Calu3 (cell line): ENCODE data around the gene OXT. TPM values are rescaled to one million over a fixed set of nuclear protein-coding genes. Genes with fewer than 3 reads are reported as not detected.

Experiments used
- BruUV-seq: library from RNA; stranded (reverse); fragments of 400-500 nt; replicated peaks from 2 replicates; lab custom pipeline; 2021; lab: Mats Ljungman, UMichigan
- CTCF ChIA-PET: fragments of 300-600 bp; sonication (Branson Sonifier 250); formaldehyde crosslinking; loops from one replicate; lab custom pipeline; 2022; ENCODE audit warnings: antibody characterized with exemption; lab: Charles Lee
- DNase-seq: peaks from one replicate; pipeline ENCODE4 v3.0.0; 2022
- H3K27ac Mint-ChIP-seq: one replicate; pipeline ENCODE4 v1.8.0; 2022; ENCODE audit warnings: mixed read lengths; ENCODE audit not compliant: unreplicated experiment
- H3K27me3 Mint-ChIP-seq: one replicate; pipeline ENCODE4 v1.8.0; 2022; ENCODE audit warnings: mixed read lengths; ENCODE audit not compliant: unreplicated experiment
- H3K36me3 Mint-ChIP-seq: one replicate; pipeline ENCODE4 v1.8.0; 2022; ENCODE audit warnings: mild to moderate bottlenecking, moderate library complexity, mixed read lengths; ENCODE audit not compliant: insufficient read depth, unreplicated experiment
- H3K4me1 Mint-ChIP-seq: one replicate; pipeline ENCODE4 v1.8.0; 2022; ENCODE audit warnings: mild to moderate bottlenecking, low read depth, mixed read lengths; ENCODE audit not compliant: unreplicated experiment
- H3K4me3 Mint-ChIP-seq: one replicate; pipeline ENCODE4 v1.8.0; 2022; ENCODE audit warnings: mild to moderate bottlenecking, low read depth, moderate library complexity, mixed read lengths; ENCODE audit not compliant: unreplicated experiment
- H3K9me3 Mint-ChIP-seq: one replicate; pipeline ENCODE4 v1.8.0; 2022; ENCODE audit warnings: low read depth, mixed read lengths; ENCODE audit not compliant: unreplicated experiment
- intact Hi-C: fragments of 100-400 bp; cut with micrococcal nuclease; formaldehyde crosslinking; loops from one replicate; pipeline ENCODE4 v1.10.0; 2022; ENCODE audit not compliant: unreplicated experiment
- total RNA-seq: library from RNA; stranded (reverse); gene quantifications from 2 replicates; pipeline ENCODE4 v1.2.3, GENCODE V29; 2022
- TF ChIP-seq, protein P1 (sequence below): fragments of 200-600 bp; IDR thresholded peaks from one replicate; pipeline ENCODE4 v1.8.0; 2022; ENCODE audit warnings: antibody characterized with exemption; ENCODE audit not compliant: unreplicated experiment

OXT gene
- total RNA-seq, 1 experiment from 2014 or later, result not detected

DNA sequence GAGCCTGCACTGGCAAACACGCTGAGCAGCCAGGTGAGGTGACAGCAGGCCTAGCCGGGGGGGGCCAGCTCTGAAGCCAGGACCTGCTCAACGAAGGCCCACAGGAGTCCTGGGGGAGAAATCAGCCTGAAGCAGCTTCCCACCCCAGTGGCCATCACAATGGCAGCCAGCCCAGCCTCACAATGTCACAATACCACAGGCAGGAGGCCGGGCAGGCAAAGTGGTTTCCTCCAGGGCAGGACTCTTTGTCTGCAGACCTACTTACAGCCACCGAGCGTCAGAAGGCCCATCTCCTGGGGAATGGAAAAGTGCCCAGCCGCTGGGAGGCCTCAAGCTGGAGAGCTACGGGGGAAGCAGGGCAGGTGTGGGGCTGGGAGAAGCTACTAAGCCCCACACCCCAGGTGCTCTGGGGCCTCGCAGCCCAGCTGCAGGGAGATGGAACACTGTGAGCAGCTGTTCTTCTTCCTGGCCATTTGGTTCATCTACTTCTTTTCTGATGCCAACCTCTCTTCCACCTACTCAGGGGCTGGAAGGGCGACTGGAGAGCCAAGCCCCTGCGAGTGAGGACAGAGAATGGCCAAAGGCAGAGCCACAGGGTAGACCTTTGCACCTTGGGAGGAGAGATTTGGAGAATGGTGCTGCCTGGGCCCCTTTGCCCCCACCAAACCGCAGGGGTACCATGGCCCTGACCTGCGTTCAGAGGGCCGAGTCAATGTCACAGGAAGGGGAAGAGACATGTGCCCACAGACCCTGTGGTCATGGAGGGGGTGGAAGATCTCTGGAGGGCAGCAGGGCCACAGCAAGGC, 35.4 kb downstream of the OXT start:
- Mint-ChIP-seq H3K4me1 (no peaks in the 10 kb centered on the region), H3K27me3 (no peaks in the 10 kb centered on the region), H3K9me3 (no peaks in the 10 kb centered on the region), H3K27ac (no peak overlapping the region), H3K36me3 (peaks cover 4% of the 10 kb centered on the region), H3K4me3 (no peak overlapping the region)
- CTCF ChIA-PET, result no interaction called here
- intact Hi-C loops, result no loop called here
- TF ChIP-seq, protein P1, sequence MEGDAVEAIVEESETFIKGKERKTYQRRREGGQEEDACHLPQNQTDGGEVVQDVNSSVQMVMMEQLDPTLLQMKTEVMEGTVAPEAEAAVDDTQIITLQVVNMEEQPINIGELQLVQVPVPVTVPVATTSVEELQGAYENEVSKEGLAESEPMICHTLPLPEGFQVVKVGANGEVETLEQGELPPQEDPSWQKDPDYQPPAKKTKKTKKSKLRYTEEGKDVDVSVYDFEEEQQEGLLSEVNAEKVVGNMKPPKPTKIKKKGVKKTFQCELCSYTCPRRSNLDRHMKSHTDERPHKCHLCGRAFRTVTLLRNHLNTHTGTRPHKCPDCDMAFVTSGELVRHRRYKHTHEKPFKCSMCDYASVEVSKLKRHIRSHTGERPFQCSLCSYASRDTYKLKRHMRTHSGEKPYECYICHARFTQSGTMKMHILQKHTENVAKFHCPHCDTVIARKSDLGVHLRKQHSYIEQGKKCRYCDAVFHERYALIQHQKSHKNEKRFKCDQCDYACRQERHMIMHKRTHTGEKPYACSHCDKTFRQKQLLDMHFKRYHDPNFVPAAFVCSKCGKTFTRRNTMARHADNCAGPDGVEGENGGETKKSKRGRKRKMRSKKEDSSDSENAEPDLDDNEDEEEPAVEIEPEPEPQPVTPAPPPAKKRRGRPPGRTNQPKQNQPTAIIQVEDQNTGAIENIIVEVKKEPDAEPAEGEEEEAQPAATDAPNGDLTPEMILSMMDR, result no peak
- DNase-seq, result no peak
- no TSS peak for BruUV-seq

DNA sequence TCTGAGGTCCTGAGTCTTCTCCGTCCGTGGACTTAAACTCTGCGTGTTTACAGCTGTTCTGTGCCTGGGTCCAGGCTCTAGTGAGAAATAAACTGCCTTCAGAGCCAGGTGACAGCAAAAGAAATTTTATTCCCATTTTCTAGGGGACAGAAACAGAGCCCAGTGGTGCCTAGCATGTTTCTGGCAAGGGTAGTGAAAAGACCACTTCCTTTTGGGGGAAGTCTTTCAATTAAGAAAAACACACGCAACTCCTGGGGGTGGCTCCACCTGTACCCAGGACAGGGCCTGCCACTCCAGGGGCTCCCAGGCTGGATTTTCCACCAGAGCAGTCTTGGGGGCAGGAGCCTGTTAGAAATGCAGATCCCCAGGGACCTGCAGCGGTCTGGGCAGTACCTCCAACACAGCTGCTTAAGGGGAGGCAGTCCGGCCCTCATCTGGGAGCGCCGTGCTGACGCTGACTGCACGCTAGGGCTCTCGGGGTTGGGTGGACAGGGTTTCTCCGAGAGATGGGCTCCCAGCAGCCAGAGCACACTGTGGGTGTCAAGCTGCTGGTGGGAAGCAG, 36.1 kb downstream of the OXT start:
- CTCF ChIA-PET, result no interaction called here
- H3K4me1 Mint-ChIP-seq, result no peaks in the 10 kb centered on the region
- no peaks in the 10 kb centered on the region for H3K27me3 Mint-ChIP-seq
- intact Hi-C loops, result no loop called here
- BruUV-seq, result no TSS peak
- H3K9me3 Mint-ChIP-seq, result no peaks in the 10 kb centered on the region
- no peak for DNase-seq
- TF ChIP-seq, protein P1, result no peak
- H3K36me3 Mint-ChIP-seq, result peaks cover 4% of the 10 kb centered on the region
- no peak overlapping the region for H3K4me3 Mint-ChIP-seq
- H3K27ac Mint-ChIP-seq, result no peak overlapping the region

DNA sequence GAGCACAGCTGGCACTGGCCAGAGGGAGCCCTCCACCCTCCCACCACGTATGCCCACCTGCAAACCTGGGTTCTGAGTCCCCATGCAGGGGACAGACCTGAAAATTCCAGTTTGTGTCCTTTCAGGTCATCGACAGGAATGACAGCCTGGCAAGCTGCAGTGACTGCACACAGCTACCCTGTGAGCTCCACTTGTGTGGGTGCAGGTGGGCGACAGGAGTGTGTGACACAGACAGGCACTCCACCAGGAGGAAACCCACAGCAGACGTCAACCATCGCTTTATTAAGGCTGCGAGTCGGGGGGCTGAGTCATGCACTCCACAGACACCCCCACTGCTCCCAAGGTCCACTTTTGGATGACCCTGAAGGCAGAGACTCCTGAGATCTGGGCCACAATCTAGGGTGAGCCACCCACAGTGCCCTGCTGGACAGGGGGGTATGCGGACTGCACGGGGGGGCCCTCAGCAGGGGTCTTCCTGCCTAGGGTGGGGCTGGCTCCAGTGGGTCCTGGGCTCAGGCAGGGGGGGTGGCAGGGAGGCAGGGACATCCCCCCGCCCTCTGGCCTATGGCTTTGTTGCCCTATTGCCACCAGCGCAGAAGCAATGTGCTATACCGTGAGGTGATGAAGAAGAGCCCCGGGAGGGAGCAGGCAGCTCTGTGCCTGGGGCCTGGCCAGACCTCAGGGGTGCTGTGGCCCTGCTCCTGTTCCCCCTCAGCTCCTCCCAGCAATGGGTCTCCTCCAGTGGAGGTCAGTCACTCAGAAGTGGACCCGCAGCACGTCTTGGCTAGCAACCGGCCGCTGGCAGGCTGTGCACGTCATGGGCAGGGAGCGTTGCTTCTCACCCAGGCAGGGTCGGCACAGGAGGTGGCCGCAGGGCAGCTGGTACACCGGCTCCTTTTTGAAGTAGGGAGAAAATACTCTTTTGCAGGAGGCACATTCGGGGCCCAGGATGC, 38.2 kb downstream of the OXT start:
- Mint-ChIP-seq H3K27ac (no peak overlapping the region), H3K27me3 (no peaks in the 10 kb centered on the region), H3K4me1 (no peaks in the 10 kb centered on the region), H3K9me3 (no peaks in the 10 kb centered on the region), H3K4me3 (no peak overlapping the region), H3K36me3 (peaks cover 4% of the 10 kb centered on the region)
- intact Hi-C loops, result no loop called here
- DNase-seq, result no peak
- CTCF ChIA-PET, result interaction anchor here (0.7 kb wide), 1 partner anchor 55 kb away, joined by 6 read pairs; no protein-coding TSS in a partner anchor
- BruUV-seq, result no TSS peak
- TF ChIP-seq, protein P1, result no peak

DNA sequence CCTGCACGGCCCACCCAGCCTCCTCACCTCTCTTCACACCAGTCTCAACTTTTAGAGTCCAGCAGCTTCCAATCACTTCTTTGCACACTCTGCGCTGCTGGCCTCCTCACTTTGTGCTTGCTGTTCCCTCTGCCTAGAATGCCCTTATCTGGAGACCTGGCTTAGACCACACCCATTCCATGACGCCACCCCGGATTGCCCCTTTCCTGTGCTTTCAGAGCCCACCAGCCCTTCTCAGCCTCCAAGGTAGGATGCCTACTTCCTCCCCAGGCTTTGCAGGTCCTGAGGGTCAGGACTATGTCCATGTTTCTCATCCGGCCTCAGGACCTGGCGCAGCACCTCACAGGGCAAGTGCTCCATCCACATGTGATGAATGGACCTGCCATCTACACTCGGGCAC, 40.1 kb downstream of the OXT start:
- H3K9me3 Mint-ChIP-seq, result no peaks in the 10 kb centered on the region
- peaks cover 4% of the 10 kb centered on the region for H3K36me3 Mint-ChIP-seq
- TF ChIP-seq, protein P1, result no peak
- no peak overlapping the region for H3K4me3 Mint-ChIP-seq
- no peak for DNase-seq
- intact Hi-C loops, result no loop called here
- H3K27me3 Mint-ChIP-seq, result no peaks in the 10 kb centered on the region
- H3K27ac Mint-ChIP-seq, result no peak overlapping the region
- no peaks in the 10 kb centered on the region for H3K4me1 Mint-ChIP-seq
- CTCF ChIA-PET, result no interaction called here
- BruUV-seq, result no TSS peak
